BLaER1 treated with 17β-estradiol and CSF1 and Interleukin-3, amounts not matched to agents 10 nM and 100 nM (cell line): ENCODE results near the gene OR10K2.
"Not testable (repeated sequence)": the region's sequence is repeated elsewhere in the genome, so short reads cannot be mapped to it uniquely, and the experiment has no call there.

Source experiments
- H3K27ac ChIP-seq, 11 experiments: shearing (Covaris generic); formaldehyde crosslinking; 2 replicates each; pipeline ENCODE4 v1.8.1; 2022
- H3K27me3 ChIP-seq, 11 experiments: shearing (Covaris generic); formaldehyde crosslinking; 2 replicates each; pipeline ENCODE4 v1.8.1; 2022
- H3K36me3 ChIP-seq, 11 experiments: shearing (Covaris generic); formaldehyde crosslinking; 2 replicates each; pipeline ENCODE4 v1.8.1; 2022
- H3K4me1 ChIP-seq, 10 experiments: shearing (Covaris generic); formaldehyde crosslinking; 2 replicates each; pipeline ENCODE4 v1.8.1; 2022
- H3K4me2 ChIP-seq, 11 experiments: shearing (Covaris generic); formaldehyde crosslinking; 2 replicates each; pipeline ENCODE4 v1.8.1; 2022
- H3K4me3 ChIP-seq, 10 experiments: shearing (Covaris generic); formaldehyde crosslinking; 2 replicates each; pipeline ENCODE4 v1.8.1; 2022
- H3K9ac ChIP-seq, 11 experiments: shearing (Covaris generic); formaldehyde crosslinking; 2 replicates each; pipeline ENCODE4 v1.8.1; 2022
- H3K9me3 ChIP-seq, 11 experiments: shearing (Covaris generic); formaldehyde crosslinking; replicated peaks in 1 of 11; 2 replicates each; pipeline ENCODE4 v1.8.1; 2022
- H4K20me1 ChIP-seq, 11 experiments: shearing (Covaris generic); formaldehyde crosslinking; 2 replicates each; pipeline ENCODE4 v1.8.1; 2022
- Cebpa-rat ChIP-seq, 11 experiments: shearing (Covaris generic); IDR thresholded peaks; 2 replicates each; pipeline ENCODE4 v1.8.1; 2022

The OR10K2 gene

GRCh38 chr1:158390331-158390730 is 35.7 kb downstream of the OR10K2 start:
- no peak overlapping the region for H3K9ac ChIP-seq
- no peaks in the 10 kb centered on the region for H4K20me1 ChIP-seq
- H3K27me3 ChIP-seq: no peaks in the 10 kb centered on the region
- H3K9me3 ChIP-seq: peaks cover 0 to 7% (median 0%) of the 10 kb centered on the region in 11 experiments; a peak in 1 of 22 replicates
- H3K4me3 ChIP-seq: no peak overlapping the region
- no peaks in the 10 kb centered on the region for H3K36me3 ChIP-seq
- H3K4me1 ChIP-seq: no peaks in the 10 kb centered on the region
- no peak overlapping the region for H3K27ac ChIP-seq
- H3K4me2 ChIP-seq: no peak overlapping the region
- TF ChIP-seq Cebpa-rat (IDR thresholded peaks at IDR 0.05): no peak

GRCh38 chr1:158374860-158375259 is 51.2 kb downstream of the OR10K2 start:
- Histone ChIP-seq H3K9ac (no peak overlapping the region), H4K20me1 (no peaks in the 10 kb centered on the region), H3K36me3 (no peaks in the 10 kb centered on the region), H3K4me1 (peaks cover 0 to 14% (median 2%) of the 10 kb centered on the region in 10 experiments; a peak in 10 of 20 replicates), H3K4me2 (peak overlapping the region in 4 of 11 experiments; percentile 42 to 55 (median 44); a peak in 5 of 22 replicates), H3K27ac (no peak overlapping the region), H3K27me3 (0 out of 22 replicates have a peak, but pooled peaks cover 0 to 3% (median 0%) of the 10 kb centered on the region in 11 experiments), H3K4me3 (no peak overlapping the region), H3K9me3 (peaks cover 36 to 45% (median 36%) of the 10 kb centered on the region in 11 experiments)
- no peak for TF ChIP-seq Cebpa-rat (IDR thresholded peaks at IDR 0.05)

GRCh38 chr1:158374101-158374500 is 51.9 kb downstream of the OR10K2 start:
- H3K9ac ChIP-seq: not testable (repeated sequence)

GRCh38 chr1:158371188-158371953 is 54.7 kb downstream of the OR10K2 start:
- H3K9ac ChIP-seq: no peak overlapping the region
- H3K36me3 ChIP-seq: no peaks in the 10 kb centered on the region
- 0 out of 22 replicates have a peak, but pooled peaks cover 0 to 3% (median 0%) of the 10 kb centered on the region in 11 experiments for H3K27me3 ChIP-seq
- peaks cover 0 to 14% (median 2%) of the 10 kb centered on the region in 10 experiments; a peak in 10 of 20 replicates for H3K4me1 ChIP-seq
- no peak for TF ChIP-seq Cebpa-rat (IDR thresholded peaks at IDR 0.05)
- no peaks in the 10 kb centered on the region for H4K20me1 ChIP-seq
- H3K27ac ChIP-seq: no peak overlapping the region
- H3K9me3 ChIP-seq: peaks cover 36 to 46% (median 37%) of the 10 kb centered on the region in 11 experiments
- H3K4me3 ChIP-seq: no peak overlapping the region
- no peak overlapping the region for H3K4me2 ChIP-seq

More at GRCh38 chr1:158374101-158374500, 51.9 kb downstream of the OR10K2 start:
- not testable (repeated sequence) for H3K27me3 ChIP-seq, H3K4me3 ChIP-seq, H3K27ac ChIP-seq, H4K20me1 ChIP-seq, H3K36me3 ChIP-seq
- Histone ChIP-seq H3K9me3 (peaks cover 36 to 45% (median 36%) of the 10 kb centered on the region in 11 experiments), H3K4me2 (peak overlapping the region in 5 of 11 experiments; percentile 40 to 55 (median 44); a peak in 8 of 22 replicates), H3K4me1 (peaks cover 0 to 14% (median 2%) of the 10 kb centered on the region in 10 experiments; a peak in 10 of 20 replicates)
